GM11168 (cell line): ENCODE data around the gene COX5A.

Source experiments
- in situ Hi-C: fragments of 300-500 bp; cut with MboI; formaldehyde crosslinking; loops from one replicate; pipeline ENCODE4 v1.12.0; 2022; ENCODE audit warnings: low sequenced_read_pairs; ENCODE audit not compliant: unreplicated experiment

The COX5A gene

DNA sequence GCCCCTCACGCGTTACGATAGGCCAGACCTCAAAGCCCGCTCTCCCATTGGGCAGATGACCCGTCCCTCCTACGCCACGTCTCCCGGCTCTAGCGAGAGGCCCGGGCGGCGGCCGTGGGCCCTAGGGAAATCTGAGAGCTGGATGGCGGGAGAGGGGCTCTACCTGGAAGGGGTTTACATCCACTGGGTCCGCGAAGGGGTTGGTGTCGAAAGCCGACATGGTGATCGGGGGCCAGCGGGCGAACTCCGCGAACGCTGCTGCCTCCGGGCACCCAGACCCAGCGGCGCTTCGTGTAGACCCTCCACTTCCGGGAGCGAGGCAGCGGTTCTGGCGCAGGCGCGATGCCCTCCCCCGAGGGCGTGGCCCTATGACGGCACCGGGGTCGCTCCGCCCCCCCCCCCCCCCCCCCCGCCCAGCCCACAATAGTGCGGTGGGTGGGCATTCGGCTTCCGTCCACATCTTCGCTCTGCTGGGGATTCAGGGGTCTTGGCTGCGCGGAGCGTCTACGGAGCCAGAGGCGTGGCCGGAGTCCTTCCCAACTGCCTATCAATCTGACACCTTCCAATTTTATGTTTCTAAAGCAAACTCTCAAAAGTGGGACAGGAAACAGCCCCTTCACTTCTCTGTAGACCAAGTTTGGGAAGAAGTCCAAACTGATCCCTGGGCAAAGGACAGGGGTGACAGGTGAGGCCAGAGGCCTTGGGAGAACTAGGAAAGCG lies 64.7 kb downstream of the COX5A start, which contains the start of gene SCAMP2:
SCAMP2 (minus strand) TSS at position 330 of the 720 bp plus-strand sequence; CDS start at position 220, 110 bp downstream.
- in situ Hi-C loops = no loop called here

DNA sequence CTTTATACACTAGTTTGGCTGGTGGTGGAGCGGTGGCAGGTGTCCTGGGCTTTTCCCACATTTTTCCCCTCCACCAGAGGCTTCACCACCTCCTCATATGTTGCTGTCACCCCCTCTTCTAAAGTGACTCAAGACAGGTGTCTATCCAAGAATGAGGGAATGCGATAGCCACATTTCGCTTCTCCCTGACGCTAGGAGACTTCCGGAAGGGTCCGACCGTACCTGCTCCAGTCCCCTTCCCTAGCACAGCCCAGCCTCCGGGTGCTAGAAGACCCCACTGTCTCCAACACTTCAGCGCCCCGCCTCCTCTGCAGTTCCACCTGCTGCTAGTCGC lies 65.2 kb downstream of the COX5A start:
- in situ Hi-C loops = no loop called here

DNA sequence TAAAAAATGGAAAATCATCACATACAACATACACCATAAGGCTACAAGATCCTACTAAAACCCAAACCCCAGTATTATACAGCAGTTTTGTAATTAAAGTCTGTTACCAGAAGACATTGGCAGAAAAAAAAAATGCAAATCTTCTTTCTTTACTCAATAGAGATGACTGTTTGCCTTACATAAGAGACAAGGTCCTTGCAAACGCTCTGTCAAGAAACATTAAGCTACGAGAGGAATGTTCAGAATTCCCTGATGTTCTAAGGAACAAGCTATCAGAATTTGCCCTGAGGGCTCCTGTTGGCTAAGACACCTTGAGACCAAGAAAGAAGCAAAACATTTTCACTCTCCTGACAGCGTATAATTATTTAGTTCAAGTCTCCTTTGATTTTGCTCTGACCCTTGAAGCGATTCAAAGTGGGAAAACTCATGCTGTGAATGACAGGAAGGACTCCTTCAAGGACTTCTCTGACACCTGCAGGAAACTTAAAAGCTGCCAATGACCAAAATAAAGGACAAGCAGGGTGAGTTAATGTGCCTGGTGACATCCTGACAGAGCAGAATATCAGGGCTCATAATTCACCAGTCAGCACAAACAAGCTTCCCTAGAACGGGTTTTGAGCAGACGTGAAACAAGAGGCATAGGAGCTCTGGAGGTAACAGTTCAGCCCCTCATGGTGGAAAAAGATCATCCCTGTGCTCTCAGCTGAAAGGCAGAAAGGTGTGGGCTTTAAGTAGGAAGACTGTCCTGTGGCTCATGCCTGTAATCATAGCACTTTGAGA lies 67.2 kb downstream of the COX5A start:
- in situ Hi-C loops = no loop called here
